OCI-LY7 (cell line): Measurements from ENCODE around the gene KLK3. TPM values are rescaled to one million over a fixed set of nuclear protein-coding genes. Genes with fewer than 3 reads are reported as not detected.

ENCODE experiments used
- BruUV-seq: library from RNA; stranded (reverse); fragments of 400-500 nt; replicated peaks from 2 replicates; lab custom pipeline; 2021; lab: Mats Ljungman, UMichigan
- CTCF ChIA-PET: fragments of 300-600 bp; sonication (Branson Sonifier 250); formaldehyde crosslinking; loops from one replicate; lab custom pipeline; 2022; ENCODE audit warnings: antibody characterized with exemption; ENCODE audit not compliant: unreplicated experiment; lab: Charles Lee
- POLR2A ChIA-PET: fragments of 300-600 bp; sonication (Branson Sonifier 250); formaldehyde crosslinking; loops from one replicate; lab custom pipeline; 2022; ENCODE audit warnings: antibody characterized with exemption; lab: Charles Lee
- DNase-seq: peaks from one replicate; pipeline ENCODE4 v3.0.0-alpha.2; 2015; ENCODE audit warnings: low spot score
- H2AFZ ChIP-seq: fragments of 200-600 bp; sonication (generic), shearing (Covaris generic); 2 replicates; pipeline ENCODE4 v1.6.1; 2014; ENCODE audit warnings: mild to moderate bottlenecking, antibody characterized with exemption, low read length, moderate library complexity
- H3K27ac ChIP-seq: fragments of 200-600 bp; sonication (generic); 2 replicates; pipeline ENCODE4 v1.5.1; 2014; ENCODE audit warnings: mixed run types, low read depth, mild to moderate bottlenecking, moderate library complexity, low read length, inconsistent platforms; ENCODE audit not compliant: poor library complexity, severe bottlenecking
- H3K36me3 ChIP-seq: fragments of 200-600 bp; sonication (generic); 2 replicates; pipeline ENCODE4 v1.6.1; 2014; ENCODE audit warnings: mild to moderate bottlenecking, antibody characterized with exemption, low read length, moderate library complexity, mixed read lengths; ENCODE audit not compliant: insufficient read depth
- H3K4me1 ChIP-seq: fragments of 200-600 bp; sonication (generic); 2 replicates; pipeline ENCODE4 v1.5.1; 2014; ENCODE audit warnings: mild to moderate bottlenecking, low read length; ENCODE audit not compliant: insufficient read depth, poor library complexity, severe bottlenecking
- H3K4me2 ChIP-seq: fragments of 200-600 bp; sonication (generic); 2 replicates; pipeline ENCODE4 v1.6.1; 2014; ENCODE audit warnings: mild to moderate bottlenecking, low read length
- H3K4me3 ChIP-seq: fragments of 200-600 bp; sonication (generic); 2 replicates; pipeline ENCODE4 v1.5.1; 2014; ENCODE audit warnings: mild to moderate bottlenecking, low read depth, low read length; ENCODE audit not compliant: poor library complexity, severe bottlenecking
- H3K79me2 ChIP-seq: fragments of 200-600 bp; sonication (generic); 2 replicates; pipeline ENCODE4 v1.6.1; 2016; ENCODE audit warnings: low read depth, mild to moderate bottlenecking, low read length, moderate library complexity, mixed read lengths; ENCODE audit not compliant: insufficient read depth
- H3K9me2 ChIP-seq: fragments of 200-600 bp; sonication (generic); 2 replicates; pipeline ENCODE4 v1.6.1; 2016; ENCODE audit warnings: mild to moderate bottlenecking, low read length, mixed read lengths; ENCODE audit not compliant: insufficient read depth
- H3K9me3 ChIP-seq: fragments of 200-600 bp; sonication (generic); 2 replicates; pipeline ENCODE4 v1.6.1; 2014; ENCODE audit warnings: mild to moderate bottlenecking, mixed run types, low read length, mixed read lengths
- H4K20me1 ChIP-seq: fragments of 200-600 bp; sonication (generic); 2 replicates; pipeline ENCODE4 v1.6.1; 2014; ENCODE audit warnings: mild to moderate bottlenecking, antibody characterized with exemption, low read length, moderate library complexity, mixed read lengths; ENCODE audit not compliant: insufficient read depth
- CTCF ChIP-seq: fragments of 200-600 bp; sonication (generic); conservative IDR thresholded peaks from 2 replicates; pipeline ENCODE4 v1.5.1; 2014; ENCODE audit warnings: mild to moderate bottlenecking, antibody characterized with exemption, low read length, moderate library complexity, mixed read lengths
- EZH2phosphoT487 ChIP-seq: fragments of 200-600 bp; sonication (generic); IDR thresholded peaks from 2 replicates; pipeline ENCODE4 v1.6.1; 2018; ENCODE audit warnings: low read depth, borderline replicate concordance, mild to moderate bottlenecking, mixed run types, antibody characterized with exemption, low read length, moderate library complexity, mixed read lengths
- intact Hi-C: fragments of 100-400 bp; cut with micrococcal nuclease; formaldehyde crosslinking; loops from one replicate; pipeline ENCODE4 v1.10.0; 2022; ENCODE audit not compliant: unreplicated experiment
- total RNA-seq, 2 experiments: library from RNA; depleted of rRNA in 1 of 2; stranded (reverse); fragments of >200 nt in 1 of 2; shearing (Covaris generic) in 1 of 2; gene quantifications; 2 replicates each; pipeline ENCODE4 v1.2.3, GENCODE V29; 2014 to 2022

The KLK3 gene
- total RNA-seq, 2 experiments from 2014 or later: not detected

GRCh38 chr19:50829801-50830200 lies 24.9 kb upstream of the KLK3 start:
- no peak for TF ChIP-seq EZH2phosphoT487
- TF ChIP-seq CTCF: no peak
- no peaks in the 10 kb centered on the region for H4K20me1 ChIP-seq
- H2AFZ ChIP-seq: no peak overlapping the region
- H3K4me1 ChIP-seq: no peaks in the 10 kb centered on the region
- H3K27ac ChIP-seq: no peak overlapping the region
- no peak overlapping the region for H3K4me3 ChIP-seq
- BruUV-seq: no TSS peak
- H3K36me3 ChIP-seq: no peaks in the 10 kb centered on the region
- H3K4me2 ChIP-seq: no peak overlapping the region
- ChIA-PET CTCF (no interaction called here), POLR2A (no interaction called here)
- intact Hi-C loops: no loop called here
- H3K79me2 ChIP-seq: no peaks in the 10 kb centered on the region
- no peak for DNase-seq
- no peaks in the 10 kb centered on the region for H3K9me2 ChIP-seq
- no peaks in the 10 kb centered on the region for H3K9me3 ChIP-seq

GRCh38 chr19:50830266-50831025 lies 24.3 kb upstream of the KLK3 start:
- H3K4me1 ChIP-seq: peaks cover 2% of the 10 kb centered on the region
- intact Hi-C loops: no loop called here
- BruUV-seq: no TSS peak
- H3K36me3 ChIP-seq: no peaks in the 10 kb centered on the region
- H3K27ac ChIP-seq: no peak overlapping the region
- H2AFZ ChIP-seq: no peak overlapping the region
- H3K9me2 ChIP-seq: no peaks in the 10 kb centered on the region
- no peak for TF ChIP-seq EZH2phosphoT487
- TF ChIP-seq CTCF: no peak
- ChIA-PET CTCF (no interaction called here), POLR2A (interaction anchor here (0.5 kb wide), 1 partner anchor 315 kb away, joined by 3 read pairs; no protein-coding TSS in a partner anchor)
- no peaks in the 10 kb centered on the region for H3K9me3 ChIP-seq
- DNase-seq: no peak
- H3K79me2 ChIP-seq: no peaks in the 10 kb centered on the region
- H4K20me1 ChIP-seq: no peaks in the 10 kb centered on the region
- H3K4me3 ChIP-seq: no peak overlapping the region
- no peak overlapping the region for H3K4me2 ChIP-seq

GRCh38 chr19:50831026-50831396 lies 23.7 kb upstream of the KLK3 start:
- Histone ChIP-seq H3K4me2 (no peak overlapping the region), H4K20me1 (no peaks in the 10 kb centered on the region), H3K4me3 (no peak overlapping the region), H3K9me2 (no peaks in the 10 kb centered on the region), H3K27ac (no peak overlapping the region), H2AFZ (no peak overlapping the region), H3K36me3 (no peaks in the 10 kb centered on the region), H3K4me1 (peaks cover 5% of the 10 kb centered on the region), H3K9me3 (no peaks in the 10 kb centered on the region), H3K79me2 (no peaks in the 10 kb centered on the region)
- BruUV-seq: no TSS peak
- TF ChIP-seq CTCF (no peak), EZH2phosphoT487 (no peak)
- intact Hi-C loops: no loop called here
- POLR2A ChIA-PET: no interaction called here
- CTCF ChIA-PET: no interaction called here
- no peak for DNase-seq
